Stimulated activated CD4-positive, alpha-beta T cell treated with anti-CD3 and anti-CD28 coated beads, TNF-alpha, amount 100 ng/mL, for 24 hours (primary cell): ENCODE data around the gene SPDYE2.
"Not testable (repeated sequence)": the region's sequence is repeated elsewhere in the genome, so short reads cannot be mapped to it uniquely, and the experiment has no call there.

ENCODE experiments used
- DNase-seq, 3 experiments: peaks; one replicate each; pipeline ENCODE4 v3.0.0-alpha.2; 2020; ENCODE audit warnings: low read depth in 3 of 3

The SPDYE2 gene, protein sequence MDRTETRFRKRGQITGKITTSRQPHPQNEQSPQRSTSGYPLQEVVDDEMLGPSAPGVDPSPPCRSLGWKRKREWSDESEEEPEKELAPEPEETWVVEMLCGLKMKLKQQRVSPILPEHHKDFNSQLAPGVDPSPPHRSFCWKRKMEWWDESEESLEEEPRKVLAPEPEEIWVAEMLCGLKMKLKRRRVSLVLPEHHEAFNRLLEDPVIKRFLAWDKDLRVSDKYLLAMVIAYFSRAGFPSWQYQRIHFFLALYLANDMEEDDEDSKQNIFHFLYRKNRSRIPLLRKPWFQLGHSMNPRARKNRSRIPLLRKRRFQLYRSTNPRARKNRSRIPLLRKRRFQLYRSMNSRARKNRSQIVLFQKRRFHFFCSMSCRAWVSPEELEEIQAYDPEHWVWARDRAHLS

DNA sequence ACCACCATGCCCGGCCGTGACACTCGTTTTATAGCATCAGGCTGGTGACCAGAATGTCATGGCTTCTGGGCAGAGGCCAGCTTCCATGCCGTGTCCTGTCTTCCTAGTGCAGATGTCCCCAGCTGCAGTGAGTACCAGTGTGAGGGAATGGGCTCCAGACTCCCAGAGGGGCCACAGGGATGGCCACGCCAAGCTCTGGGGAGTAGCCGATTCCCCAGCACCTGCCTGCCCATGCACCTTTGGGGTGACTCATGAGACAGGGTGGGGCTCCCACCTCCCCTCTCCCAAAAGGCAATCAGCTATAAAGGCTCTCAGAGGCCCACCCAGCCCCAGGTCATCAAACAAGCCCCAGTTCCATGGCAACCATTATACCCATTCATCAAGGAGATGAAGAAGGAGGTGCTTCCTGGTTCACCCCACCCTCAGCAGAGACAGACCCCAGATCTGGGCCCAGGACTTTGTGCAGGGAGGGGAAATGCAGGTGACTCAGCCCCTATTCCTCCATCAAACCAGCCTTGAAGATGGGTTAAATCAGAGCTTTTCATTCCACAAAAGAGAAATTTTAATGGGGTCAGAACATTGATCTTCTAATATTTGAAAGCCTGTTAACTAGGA is at the start of gene SPDYE2:
Gene SPDYE2, plus strand, starts transcription at position 419 of the 615 bp plus-strand sequence. CDS start 2,030 bp downstream, outside the sequence.
- DNase-seq, result not testable (repeated sequence)

GRCh38 chr7:102503141-102503540 is 47.9 kb upstream of the SPDYE2 start:
- not testable (repeated sequence) for DNase-seq

- not testable (repeated sequence) for DNase-seq
These were observed 45.5 kb upstream of the SPDYE2 start for GRCh38 chr7:102505298-102506185.

- DNase-seq, result not testable (repeated sequence)
These were observed 43.5 kb upstream of the SPDYE2 start for GRCh38 chr7:102507410-102508088.

GRCh38 chr7:102510575-102510974 is 40.5 kb upstream of the SPDYE2 start:
- DNase-seq, result not testable (repeated sequence)

GRCh38 chr7:102511860-102512522 is 39.0 kb upstream of the SPDYE2 start:
- DNase-seq, result not testable (repeated sequence)

GRCh38 chr7:102512642-102513221 is 38.3 kb upstream of the SPDYE2 start:
- DNase-seq, result not testable (repeated sequence)

GRCh38 chr7:102514881-102515721 is 35.9 kb upstream of the SPDYE2 start:
- DNase-seq, result not testable (repeated sequence)

DNA sequence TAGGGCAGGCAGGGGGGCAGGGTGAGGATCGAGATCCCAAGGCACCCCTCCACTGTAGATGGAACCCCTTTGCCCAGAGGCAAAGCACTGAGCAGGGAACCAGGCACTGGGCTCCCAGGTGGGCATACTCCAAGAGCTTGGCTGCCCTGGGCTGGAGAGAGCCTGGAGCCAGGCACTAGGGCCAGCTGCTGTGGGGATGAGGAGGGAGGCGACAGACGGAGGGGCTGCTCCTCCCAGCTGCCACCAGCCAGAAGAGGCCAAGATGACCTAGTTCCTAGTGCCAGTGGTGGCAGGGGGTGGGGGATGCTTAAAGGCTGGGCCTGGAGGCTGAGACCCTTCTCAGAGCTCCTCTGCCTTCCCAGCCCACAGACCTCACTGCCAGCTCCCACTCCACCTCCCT is 35.1 kb upstream of the SPDYE2 start:
- not testable (repeated sequence) for DNase-seq

DNA sequence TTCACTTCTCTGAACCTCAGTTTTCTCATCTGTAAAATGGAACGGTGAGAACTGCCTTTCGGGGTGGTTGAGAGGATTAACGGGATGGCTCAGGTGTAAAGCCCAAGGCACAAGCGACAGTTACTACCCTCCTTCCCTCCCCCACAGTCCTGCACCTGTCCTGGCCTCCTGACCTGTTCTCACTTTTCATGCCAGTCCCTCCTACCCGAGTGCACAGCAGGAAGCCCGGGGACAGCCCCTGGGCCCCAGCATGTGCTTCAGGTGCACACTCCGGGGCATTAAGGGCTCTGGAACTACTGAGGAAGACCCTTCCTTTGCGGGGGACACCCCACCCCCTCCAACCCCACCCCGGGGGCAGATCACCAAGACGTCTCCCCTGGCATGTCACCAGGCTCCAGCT is 34.1 kb upstream of the SPDYE2 start:
- not testable (repeated sequence) for DNase-seq

DNA sequence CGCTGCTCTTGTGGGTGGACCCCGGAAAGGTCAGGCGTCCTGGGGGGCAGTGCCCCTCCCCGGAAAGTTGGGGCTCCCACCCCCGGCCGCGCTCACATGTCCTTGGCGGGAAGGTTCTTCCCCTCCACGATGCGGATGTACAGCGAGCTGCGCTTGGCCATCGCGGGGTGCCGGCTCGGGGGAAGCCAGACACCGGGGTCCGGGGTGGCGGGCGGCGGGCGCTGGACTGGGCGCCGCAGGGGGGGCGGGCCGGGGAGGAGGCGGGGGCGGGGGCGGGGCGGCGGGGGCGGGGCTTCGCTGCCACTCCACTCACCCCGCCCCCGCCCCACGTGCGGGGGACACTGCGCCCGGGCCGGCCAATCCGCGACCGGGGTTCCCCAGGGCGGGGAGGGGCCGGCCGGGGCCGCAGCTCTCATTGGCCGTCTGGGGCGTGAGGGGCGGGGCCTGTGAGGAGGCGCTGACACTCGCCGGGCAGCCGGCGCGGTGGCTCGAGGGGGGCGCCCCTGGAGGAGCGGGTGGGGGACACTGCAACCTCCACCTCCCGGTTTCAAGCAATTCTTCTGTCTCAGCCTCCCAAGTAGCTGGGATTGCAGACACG is 33.4 kb upstream of the SPDYE2 start, which contains the start of gene RASA4B:
Gene RASA4B, minus strand, starts transcription at position 228 of the 598 bp plus-strand sequence. Its CDS starts 67 bp downstream, at position 161.
- not testable (repeated sequence) for DNase-seq

- DNase-seq, result not testable (repeated sequence)
These were observed 30.2 kb upstream of the SPDYE2 start for GRCh38 chr7:102520797-102521196.

GRCh38 chr7:102524803-102525202 is 26.2 kb upstream of the SPDYE2 start:
- DNase-seq, result not testable (repeated sequence)

DNA sequence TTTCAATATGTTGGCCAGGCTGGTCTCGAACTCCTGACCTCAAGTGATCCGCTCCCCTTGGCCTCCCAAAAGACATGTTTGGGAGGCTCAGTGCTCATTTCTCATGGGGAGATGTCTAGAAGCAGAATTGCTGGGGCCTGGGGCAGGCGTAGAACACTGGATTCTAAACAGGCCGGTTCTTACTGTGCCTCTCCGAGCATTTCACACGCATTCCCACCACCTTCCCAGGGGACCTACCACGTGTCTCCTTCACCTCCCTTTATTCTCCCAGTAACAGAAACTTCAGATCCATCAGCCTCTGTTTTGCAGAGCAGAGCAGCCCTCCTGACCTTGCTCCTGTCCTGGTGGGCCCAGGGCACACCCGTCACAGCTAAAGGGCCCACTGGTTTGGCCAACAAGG is 23.8 kb upstream of the SPDYE2 start:
- DNase-seq, result not testable (repeated sequence)

- DNase-seq, result not testable (repeated sequence)
These were observed 22.9 kb upstream of the SPDYE2 start for GRCh38 chr7:102527822-102528793.

- not testable (repeated sequence) for DNase-seq
These were observed 19.4 kb upstream of the SPDYE2 start for GRCh38 chr7:102531583-102531982.

GRCh38 chr7:102532127-102532526 is 18.9 kb upstream of the SPDYE2 start:
- not testable (repeated sequence) for DNase-seq
